GM19452 (cell line): ENCODE results near the gene HOXA3.

Source experiments
- ATAC-seq: cut with Tn5 transposase; IDR thresholded peaks from one replicate; pipeline ENCODE4 v1.9.1; 2021; ENCODE audit not compliant: unreplicated experiment

HOXA3 gene

DNA sequence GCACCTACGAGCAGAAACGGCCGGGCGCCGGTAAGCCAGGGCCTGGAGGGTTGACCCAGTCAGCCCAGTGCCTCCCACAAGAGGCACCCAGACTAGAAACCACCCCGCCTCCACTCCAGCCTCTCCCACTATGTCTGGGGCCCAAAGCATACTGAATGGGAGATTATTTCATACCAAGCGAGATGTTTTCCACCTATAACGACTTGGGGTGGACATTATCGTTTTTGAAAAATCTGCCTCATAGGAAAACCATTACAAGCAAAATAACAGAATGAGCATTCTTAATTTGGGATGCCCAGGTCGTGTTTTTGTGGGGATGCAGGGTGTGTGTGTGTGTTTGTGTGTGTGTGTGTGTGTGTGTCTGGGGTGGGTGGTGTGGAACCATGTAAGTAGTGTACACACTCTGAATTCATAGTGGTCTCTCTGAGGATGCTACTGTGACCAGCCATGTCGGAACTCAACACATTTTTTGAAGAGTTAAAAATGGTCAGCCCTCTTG, 6.4 kb downstream of the HOXA3 start:
- no peak for ATAC-seq

DNA sequence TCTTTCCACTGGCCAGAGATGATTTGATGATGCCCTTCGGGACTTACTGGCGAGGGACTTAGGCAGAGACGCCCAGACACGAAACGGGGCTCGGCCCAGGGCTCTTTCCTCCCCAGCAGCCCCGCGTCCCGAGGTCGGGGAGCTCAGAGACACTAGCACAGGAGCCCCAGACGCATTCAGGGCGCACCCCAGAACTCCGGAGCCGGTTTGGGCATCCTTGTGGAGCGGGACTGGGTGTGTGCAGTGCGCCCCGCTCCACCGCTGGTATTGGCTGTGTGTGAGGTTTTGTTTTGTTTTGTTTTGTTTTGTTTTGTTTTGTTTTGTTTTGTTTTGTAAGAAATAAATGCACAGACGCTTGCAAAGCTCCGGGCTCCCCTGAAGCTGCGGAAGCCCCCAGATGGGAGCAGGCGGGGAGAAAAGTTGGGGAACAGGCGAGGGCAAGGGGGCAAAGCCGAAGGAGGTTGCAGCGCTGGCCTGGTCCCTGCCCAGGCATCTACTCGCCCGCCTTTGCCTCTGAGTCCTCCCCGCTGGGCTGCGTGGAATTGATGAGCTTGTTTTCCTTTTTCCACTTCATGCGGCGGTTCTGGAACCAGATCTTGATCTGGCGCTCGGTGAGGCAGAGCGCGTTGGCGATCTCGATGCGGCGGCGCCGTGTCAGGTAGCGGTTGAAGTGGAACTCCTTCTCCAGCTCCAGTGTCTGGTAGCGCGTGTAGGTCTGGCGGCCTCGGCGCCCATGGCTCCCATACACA, 7.0 kb downstream of the HOXA3 start:
- ATAC-seq = no peak

DNA sequence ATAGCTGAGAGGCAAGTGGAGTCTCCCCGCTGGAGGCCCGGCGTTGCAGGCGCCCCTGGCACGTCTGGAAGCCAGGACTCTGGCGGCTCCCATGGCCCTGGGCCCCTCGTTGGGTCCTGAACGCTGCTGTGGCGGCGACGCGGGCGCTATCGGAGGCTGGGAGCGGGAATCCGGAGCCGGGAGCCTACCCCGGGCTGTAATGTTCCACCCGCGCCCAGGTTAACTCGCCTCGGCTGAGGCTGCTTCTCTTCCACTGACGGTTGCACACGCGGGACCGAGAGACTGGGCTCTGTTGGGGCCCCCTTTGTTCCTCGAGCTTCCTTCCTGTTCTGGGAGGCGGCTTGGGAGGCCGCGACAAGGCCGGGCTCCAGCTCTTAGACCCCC, 7.6 kb downstream of the HOXA3 start:
- ATAC-seq = no peak

DNA sequence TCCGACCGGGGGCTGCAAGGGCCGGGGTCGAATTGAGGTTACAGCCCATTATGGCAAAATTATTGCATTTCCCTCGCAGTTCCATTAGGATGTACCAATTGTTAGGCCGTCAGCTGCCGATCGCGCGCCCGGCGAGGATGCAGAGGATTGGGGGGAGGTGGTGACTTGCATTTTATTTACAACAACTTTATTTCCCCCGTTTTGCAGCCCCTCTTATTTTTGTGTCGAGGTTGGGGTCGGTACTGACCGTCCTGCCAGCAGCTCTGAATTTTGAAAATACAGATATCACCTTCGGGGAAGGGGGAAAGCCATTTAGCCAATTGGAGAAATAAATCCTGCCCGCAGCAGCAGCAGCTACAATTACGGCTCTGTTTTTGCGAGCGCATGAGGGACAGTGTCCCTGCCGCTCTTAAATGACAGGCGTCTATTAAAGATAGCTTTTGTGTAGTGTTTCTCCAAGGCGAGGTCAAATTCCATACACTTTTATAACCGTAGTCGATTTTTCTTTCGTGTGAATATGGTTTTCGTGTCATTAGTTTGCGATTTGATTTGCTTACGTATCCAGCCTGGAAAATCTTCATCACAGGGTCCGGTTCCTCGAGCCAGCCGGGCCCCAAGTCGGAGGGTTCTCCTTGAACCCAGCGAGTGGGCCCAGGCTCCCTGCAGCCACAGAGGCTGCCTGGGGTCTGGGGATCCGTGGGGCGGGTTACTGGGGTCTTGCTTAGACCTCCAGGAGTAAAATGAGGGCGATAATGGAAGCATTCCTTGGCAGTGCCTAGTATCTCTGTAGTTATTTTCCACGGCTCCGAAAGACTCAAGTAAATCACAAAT, 8.2 kb downstream of the HOXA3 start:
- no peak for ATAC-seq

DNA sequence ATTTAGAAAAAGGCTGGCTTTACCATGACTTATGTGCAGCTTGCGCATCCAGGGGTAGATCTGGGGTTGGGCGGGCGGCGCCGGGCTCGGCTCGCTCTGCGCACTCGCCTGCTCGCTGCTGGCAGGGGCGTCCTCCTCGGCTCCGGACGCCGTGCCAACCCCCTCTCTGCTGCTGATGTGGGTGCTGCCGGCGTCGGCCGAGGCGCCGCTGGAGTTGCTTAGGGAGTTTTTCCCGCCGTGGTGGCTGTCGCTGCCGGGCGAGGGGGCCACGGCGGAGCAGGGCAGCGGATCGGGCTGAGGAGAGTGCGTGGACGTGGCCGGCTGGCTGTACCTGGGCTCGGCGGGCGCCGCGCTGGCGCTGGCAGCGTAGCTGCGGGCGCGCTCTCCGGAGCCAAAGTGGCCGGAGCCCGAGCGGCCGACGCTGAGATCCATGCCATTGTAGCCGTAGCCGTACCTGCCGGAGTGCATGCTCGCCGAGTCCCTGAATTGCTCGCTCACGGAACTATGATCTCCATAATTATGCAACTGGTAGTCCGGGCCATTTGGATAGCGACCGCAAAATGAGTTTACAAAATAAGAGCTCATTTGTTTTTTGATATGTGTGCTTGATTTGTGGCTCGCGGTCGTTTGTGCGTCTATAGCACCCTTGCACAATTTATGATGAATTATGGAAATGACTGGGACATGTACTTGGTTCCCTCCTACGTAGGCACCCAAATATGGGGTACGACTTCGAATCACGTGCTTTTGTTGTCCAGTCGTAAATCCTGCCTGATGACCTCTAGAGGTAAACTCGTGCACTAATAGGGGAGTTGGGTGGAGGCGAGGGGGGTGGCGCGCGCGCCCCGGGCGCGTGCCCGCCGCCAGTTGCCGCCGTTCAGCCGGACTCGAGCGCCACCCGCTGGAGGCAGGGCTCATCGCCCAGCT, 9.1 kb downstream of the HOXA3 start, which contains the start of gene HOXA5:
Gene HOXA5 (minus strand): TSS at position 659 of the 927 bp plus-strand sequence. CDS start 74 bp downstream, at position 585.
- ATAC-seq = no peak

DNA sequence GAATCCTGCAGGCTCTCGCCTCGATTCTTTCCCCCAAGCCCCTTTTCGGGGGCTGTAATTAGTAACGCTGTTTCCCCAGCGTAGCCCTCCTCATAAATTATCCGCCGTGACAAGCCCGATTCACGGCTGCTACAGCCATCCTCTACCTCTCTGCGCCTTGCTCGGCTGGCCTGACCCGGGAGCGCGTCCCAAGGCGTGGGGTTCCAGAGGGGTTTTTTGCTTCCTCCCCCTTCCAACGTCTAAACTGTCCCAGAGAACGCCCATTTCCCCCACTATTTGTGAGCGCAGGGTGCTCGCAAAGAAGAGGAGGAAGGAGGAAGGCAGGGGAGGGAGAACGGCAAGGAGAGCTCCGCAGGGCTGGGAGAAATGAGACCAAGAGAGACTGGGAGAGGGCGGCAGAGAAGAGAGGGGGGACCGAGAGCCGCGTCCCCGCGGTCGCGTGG, 9.8 kb downstream of the HOXA3 start:
- ATAC-seq = no peak

DNA sequence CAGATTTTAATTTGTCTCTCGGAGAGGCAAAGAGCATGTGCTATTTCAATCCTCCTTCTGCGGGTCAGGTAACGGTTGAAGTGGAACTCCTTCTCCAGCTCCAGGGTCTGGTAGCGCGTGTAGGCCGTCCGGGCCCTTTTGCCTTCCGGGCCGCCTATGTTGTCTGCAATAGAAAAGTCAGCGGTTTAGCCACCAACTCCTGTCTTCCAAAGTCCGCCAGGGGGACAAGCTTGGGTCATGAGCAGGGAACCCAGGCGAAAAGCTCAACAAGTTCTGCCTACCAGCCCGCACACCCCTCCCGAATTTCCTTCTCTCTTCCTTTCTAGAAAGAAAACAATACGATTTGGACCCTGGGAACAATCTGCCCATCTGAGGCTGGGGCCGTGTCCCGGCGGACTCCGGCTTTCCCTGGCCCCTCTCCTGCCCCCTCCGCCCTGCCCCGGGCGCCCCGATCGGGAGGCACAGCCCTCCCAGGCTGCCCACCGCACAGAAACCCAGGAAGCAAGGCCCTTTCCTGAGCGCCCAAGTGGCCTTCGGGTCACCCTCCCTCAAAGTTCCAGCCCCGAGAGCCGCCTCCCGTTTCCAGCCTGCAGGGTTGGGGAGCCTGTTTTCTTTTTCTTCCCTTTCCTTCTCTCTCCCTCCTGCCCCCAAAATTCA, 10.3 kb downstream of the HOXA3 start:
- ATAC-seq = no peak

DNA sequence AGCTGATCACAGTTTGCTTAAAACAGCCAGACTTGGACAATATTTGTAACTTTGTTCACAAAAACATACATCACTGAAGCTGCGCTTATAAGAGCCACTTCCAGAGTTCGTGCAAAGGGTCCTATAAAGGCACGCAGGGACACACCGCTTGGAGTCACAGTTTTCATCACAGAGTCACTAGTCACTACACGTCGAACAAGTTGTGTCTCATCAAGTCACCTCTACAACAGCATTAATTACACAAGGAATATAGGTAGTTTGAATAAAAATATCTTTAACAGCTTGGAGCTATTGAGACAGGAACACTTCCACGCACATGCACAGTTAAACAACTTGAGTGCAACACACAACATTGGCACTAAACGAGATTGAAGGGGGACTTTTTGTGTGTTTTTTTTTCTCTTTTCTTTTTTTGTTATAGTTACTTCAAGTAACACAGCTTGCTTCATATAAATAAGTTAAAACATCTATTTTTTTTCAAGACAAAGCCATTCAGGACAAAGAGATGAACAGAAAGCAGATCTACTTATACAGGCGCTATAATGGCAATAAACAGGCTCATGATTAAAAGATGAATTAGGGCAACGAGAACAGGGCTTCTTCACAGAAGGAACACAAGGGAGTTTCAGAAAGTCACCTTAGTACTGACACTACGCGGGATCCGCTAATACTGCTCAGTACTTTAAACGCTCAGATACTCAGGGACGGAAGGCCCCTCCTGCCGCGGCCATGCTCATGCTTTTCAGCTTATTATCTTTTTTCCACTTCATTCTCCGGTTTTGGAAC, 11.1 kb downstream of the HOXA3 start:
- no peak for ATAC-seq

DNA sequence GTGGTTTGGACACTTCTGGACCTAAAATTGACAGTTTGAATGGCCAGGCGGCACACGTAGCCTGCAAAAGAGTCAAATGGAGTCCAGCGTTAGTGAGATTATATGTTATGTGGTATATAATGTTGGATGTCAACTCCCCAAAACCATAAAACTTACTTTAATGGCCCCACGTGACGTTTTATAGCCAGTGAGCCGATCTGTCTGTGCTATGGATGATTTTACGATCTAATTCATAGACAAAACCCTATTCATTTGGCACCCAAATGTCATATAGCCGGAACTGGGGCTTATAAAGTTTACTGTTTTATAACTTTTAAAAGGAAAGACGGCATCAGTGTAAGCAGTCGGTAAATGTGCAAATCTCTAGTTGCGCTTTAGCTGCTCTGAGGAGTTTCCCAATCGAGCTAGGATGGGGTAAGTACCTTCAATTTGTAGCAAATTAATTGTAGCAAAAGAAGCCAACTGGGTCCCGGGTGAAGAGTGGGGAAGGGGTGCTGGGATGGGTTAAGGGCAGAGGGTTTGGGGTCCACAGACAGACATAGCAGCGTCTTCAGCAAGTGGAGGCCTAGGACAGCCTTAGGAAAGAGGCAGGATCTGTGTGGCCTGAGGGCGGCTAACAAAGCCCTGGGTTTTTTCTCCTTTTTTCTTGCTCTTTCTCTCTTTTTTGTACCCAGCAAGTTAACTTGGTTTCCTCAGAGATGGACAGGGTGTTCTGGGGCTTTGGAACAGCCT, 12.1 kb downstream of the HOXA3 start:
- no peak for ATAC-seq

DNA sequence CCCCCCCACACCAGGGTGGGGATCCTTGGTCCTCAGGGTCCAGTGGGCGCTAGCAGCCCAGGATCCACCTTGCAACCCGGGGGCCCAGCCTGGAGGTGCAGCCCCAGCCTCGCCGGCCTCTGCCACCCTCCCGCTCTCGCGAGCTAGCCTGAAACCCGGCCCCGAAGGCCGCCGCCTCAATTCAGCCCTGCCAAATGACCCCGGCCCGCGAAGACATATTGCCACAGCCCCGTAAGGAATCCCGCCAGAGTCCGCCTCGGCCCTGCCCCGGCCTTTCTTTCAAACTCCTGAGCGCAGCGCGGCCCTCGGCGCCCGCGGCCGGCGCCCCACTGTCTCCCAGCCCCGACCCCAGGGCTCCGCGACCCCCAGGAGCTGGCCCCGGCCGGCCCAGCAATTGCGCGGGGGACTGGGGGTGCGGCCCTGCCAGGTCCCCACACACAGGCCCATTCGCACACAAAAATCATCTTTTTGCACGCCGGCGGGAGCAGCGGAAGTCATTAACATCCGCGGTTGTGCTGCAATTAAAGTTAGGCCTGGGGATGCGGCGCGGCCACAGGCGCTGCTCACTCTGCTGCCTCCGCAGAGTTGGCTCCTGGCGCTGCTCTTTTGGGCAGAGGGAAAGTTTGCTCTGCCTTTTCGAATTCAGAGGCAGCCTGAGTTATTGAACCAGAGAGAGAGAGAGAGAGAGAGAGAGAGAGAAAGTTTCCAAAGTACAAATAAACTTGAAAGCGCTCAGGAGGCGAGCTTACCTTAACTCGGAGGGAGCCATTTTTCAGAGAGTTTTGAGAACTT, 12.9 kb downstream of the HOXA3 start:
- no peak for ATAC-seq

DNA sequence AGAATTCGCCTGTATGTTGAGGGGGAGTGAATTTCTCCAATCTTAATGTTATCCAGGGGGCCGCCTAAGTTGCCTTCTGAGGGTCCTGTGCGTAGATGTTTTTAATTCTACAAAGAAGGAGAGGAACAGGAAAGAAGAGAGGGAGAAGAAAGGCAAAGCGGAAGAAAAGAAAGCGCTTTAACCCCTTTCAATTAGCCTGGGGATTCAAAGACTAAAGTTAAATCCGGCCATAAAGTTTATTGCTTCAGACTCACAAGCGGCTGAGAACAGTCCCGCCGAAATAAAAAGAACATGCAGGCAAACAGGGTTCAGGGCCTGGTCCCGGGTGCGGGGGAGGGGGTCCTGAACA, 13.4 kb downstream of the HOXA3 start:
- ATAC-seq = no peak

DNA sequence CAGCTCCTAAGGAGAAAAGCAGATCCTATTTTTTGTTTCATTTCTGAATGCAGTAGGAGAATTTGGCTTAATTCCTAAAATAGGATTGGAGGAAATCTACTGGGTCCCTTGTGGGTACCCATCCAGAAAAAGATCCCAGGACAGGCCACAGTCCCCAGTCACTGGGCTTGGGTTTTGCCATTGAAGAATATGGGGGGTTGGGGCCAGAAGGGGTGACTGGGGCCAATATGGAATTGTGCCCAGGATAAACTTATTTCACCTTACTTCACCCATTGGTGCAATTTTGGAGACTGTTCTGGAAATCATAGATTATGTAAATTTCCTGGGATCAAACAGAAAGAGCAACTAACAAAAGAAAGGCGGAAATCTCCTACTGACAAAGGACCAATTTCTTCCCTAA, 13.9 kb downstream of the HOXA3 start:
- no peak for ATAC-seq

DNA sequence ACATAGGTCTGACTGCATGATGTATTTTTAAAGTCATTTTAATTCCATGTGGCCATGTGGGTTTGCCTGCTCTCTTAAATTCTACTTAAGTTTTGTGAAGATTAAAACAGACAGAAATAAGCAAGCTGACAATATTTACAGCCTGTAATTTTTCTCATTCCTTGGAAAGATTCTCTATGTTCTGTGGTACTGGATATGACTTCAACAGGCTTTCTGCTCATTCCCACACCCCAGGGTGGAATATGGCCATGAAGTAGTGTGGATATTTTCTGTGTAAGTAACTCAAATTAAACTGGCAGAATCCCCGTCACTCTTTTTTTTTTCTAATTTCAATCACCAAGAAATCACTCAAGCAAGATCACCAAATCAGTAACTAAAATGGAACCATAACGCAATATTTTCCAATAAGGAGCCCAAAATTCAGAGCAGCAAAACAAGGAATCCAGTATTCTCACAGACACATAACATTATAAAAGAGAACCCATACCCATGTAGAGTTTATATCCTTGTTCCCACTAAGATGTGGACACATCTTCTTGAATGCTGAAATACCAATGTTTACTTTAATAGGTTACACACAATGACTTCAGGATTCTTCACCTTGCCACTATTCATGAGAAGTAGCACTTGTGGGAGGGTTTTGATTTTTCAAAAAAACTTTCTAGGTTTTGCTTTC, 14.6 kb downstream of the HOXA3 start:
- ATAC-seq = no peak

DNA sequence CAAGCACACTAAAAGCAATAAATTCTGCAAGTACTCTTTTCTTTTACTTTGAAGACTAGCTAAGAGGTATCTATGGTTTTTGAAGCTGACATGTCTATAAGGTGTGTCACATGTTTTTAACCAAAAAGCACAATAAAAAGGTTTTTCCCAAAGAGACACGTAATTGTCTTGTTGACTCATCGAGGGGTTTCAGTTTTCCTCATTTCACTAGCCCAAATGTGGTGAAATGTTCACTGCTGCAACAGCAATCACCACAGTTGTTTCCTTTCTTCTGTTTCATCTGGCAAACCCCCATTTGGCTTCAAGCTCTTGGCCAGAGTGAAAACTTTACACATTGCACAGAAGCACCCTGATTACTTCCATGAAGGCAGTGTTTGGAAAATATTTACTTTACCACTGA, 18.0 kb downstream of the HOXA3 start:
- ATAC-seq = no peak

DNA sequence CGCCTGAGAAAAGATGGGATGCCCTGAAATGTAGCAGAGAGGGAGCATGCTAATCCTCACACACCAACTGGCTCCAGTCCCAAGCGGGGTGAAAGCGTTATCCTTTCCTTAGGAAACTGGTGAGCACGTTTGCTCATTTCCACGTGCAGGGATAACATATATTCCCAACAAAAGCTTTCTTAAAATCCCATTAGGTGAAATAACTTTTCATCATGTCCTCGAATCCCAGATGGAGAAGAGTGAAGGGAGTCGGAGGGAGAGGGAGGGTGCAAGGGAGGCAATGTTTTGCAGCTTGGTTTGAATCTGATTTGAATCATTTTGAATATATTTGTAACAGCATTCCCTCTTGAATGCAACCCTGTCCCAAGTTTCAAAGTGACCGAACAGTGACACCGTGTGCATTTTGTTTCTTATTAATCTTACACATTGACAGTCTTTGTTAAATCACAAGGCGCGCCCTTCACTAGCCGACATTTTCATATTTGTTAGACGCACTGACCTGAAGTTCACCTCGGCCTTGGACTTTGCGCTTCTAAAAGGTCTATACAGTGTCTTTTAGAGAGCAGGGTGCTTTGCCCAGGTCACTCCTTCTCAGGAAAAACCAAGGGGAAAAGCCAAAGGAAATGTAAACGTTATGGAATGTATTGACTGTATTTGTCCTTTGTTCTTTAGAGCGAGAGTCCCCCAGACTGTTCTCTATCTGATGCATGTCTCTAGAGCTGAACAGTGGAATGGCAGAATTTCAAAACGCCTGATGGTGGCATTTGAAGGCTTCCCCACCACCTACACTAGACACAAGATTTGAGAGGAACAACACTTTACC, 18.8 kb downstream of the HOXA3 start:
- ATAC-seq = no peak

DNA sequence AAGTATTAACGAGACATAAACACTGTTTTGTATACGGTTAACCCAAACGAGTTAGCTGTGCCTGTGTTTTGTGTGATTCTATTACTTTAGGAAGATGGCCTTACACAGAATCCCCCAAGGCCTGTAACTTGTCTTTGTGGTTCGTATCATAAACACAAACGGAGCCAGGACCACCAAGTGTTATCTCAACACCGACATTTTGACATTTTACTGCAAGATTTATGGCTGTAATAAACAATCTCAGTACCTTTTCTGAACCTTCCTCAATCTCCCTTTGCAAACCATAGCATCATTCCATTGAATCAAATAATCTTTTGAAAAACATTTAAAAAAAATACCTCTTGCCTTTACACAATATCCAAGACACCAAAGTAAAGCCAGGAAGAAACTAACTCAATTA, 19.4 kb downstream of the HOXA3 start:
- no peak for ATAC-seq

DNA sequence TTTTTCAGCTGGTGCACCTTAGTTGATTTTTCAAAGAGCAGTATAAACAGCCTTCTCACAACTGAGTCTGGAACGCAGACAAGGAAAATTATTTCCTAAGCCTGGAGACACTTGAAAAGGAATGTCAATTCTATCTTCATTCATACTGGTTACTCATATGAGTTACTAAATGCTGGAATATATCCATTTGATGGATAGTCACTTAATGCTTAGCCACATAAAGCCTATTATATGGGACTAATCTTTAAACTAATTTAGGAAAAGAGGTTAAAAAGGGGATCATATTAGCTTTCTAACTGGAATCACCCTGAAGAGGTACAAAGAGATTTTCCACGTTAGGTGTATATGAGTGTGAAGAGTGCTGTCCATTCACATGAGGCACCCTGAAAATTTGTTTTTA, 20.2 kb downstream of the HOXA3 start:
- ATAC-seq = no peak
